Right atrium auricular region (tissue), 2 donors: ENCODE data around the gene LRRFIP1. TPM values are rescaled to one million over a fixed set of nuclear protein-coding genes. Genes with fewer than 3 reads are reported as not detected.
A peak's percentile ranks its signal among the peaks of the same experiment; 100 is the strongest.
"Not testable (repeated sequence)": the region's sequence is repeated elsewhere in the genome, so short reads cannot be mapped to it uniquely, and the experiment has no call there.

Experiments used
- DNase-seq: peaks from one replicate; pipeline ENCODE4 v3.0.0-alpha.2; 2019; ENCODE audit warnings: low spot score
- H3K27ac ChIP-seq, 2 donors: fragments of 200-600 bp; sonication (generic); 1 replicate in 1 of 2; 2 replicates in 1 of 2; pipeline ENCODE4 v1.5.1; 2016 to 2019
- H3K27me3 ChIP-seq, 2 donors: fragments of 200-600 bp; sonication (generic); one replicate each; pipeline versions ENCODE4 v1.5.1 to v1.6.0; 2017 to 2019
- H3K36me3 ChIP-seq: fragments of 200-600 bp; sonication (generic); one replicate; pipeline ENCODE4 v1.5.1; 2016
- H3K4me1 ChIP-seq, 2 donors: fragments of 200-600 bp; sonication (generic); one replicate each; pipeline versions ENCODE4 v1.5.1 to v1.6.0; 2017 to 2019
- H3K4me3 ChIP-seq, 2 donors: fragments of 200-600 bp; sonication (generic); 1 replicate in 1 of 2; 2 replicates in 1 of 2; pipeline ENCODE4 v1.5.1; 2017 to 2019; ENCODE audit warnings: mild to moderate bottlenecking in 1 of 2, moderate library complexity in 1 of 2
- H3K9me3 ChIP-seq, 2 donors: fragments of 200-600 bp; sonication (generic); one replicate each; pipeline ENCODE4 v1.5.1; 2019
- CTCF ChIP-seq, 2 donors: fragments of 200-600 bp; sonication (generic); IDR thresholded peaks; one replicate each; pipeline ENCODE4 v1.5.1; 2019; ENCODE audit warnings: antibody characterized with exemption in 2 of 2
- total RNA-seq, 2 donors: library from RNA; depleted of rRNA; stranded (reverse); fragments of >200 nt; gene quantifications; one replicate each; pipeline ENCODE4 v1.1.0, GENCODE V29; 2016

Gene LRRFIP1
- total RNA-seq, 2 donors from 2014 or later: 71.2 to 88.5 TPM

- H3K4me1 ChIP-seq: peaks cover 0 to 33% of the 10 kb centered on the region in 2 donors
- no peak overlapping the region for H3K4me3 ChIP-seq
- peak in 1 of 2 donors; percentile 38 for TF ChIP-seq CTCF (IDR thresholded peaks at IDR 0.05)
- H3K36me3 ChIP-seq: no peaks in the 10 kb centered on the region
- H3K27ac ChIP-seq: no peak overlapping the region
- H3K9me3 ChIP-seq: no peaks in the 10 kb centered on the region
- no peak for DNase-seq
- no peaks in the 10 kb centered on the region for H3K27me3 ChIP-seq
Measured at GRCh38 chr2:237604960-237605359, 22.4 kb upstream of the LRRFIP1 start.

GRCh38 chr2:237606522-237606921 lies 20.9 kb upstream of the LRRFIP1 start:
- peaks cover 0 to 20% of the 10 kb centered on the region in 2 donors for H3K4me1 ChIP-seq
- DNase-seq, H3K4me3 ChIP-seq, H3K27ac ChIP-seq, H3K27me3 ChIP-seq, H3K36me3 ChIP-seq, H3K9me3 ChIP-seq: not testable (repeated sequence)

GRCh38 chr2:237612527-237613357 lies 14.6 kb upstream of the LRRFIP1 start:
- H3K27me3 ChIP-seq: no peaks in the 10 kb centered on the region
- H3K4me3 ChIP-seq: no peak overlapping the region
- H3K9me3 ChIP-seq: no peaks in the 10 kb centered on the region
- H3K27ac ChIP-seq: no peak overlapping the region
- no peak for TF ChIP-seq CTCF (IDR thresholded peaks at IDR 0.05)
- no peaks in the 10 kb centered on the region for H3K36me3 ChIP-seq
- no peak for DNase-seq
- H3K4me1 ChIP-seq: peaks cover 0 to 35% of the 10 kb centered on the region in 2 donors

- Histone ChIP-seq H3K9me3 (no peaks in the 10 kb centered on the region), H3K36me3 (no peaks in the 10 kb centered on the region), H3K4me1 (peaks cover 0 to 36% of the 10 kb centered on the region in 2 donors), H3K27ac (no peak overlapping the region), H3K27me3 (no peaks in the 10 kb centered on the region), H3K4me3 (no peak overlapping the region)
- no peak for DNase-seq
- TF ChIP-seq CTCF (IDR thresholded peaks at IDR 0.05): no peak
Measured at GRCh38 chr2:237613679-237614078, 13.7 kb upstream of the LRRFIP1 start.

- peaks cover 0 to 36% of the 10 kb centered on the region in 2 donors for H3K4me1 ChIP-seq
- H3K27me3 ChIP-seq: no peaks in the 10 kb centered on the region
Measured at GRCh38 chr2:237614151-237614720, 13.2 kb upstream of the LRRFIP1 start.

More at GRCh38 chr2:237614151-237614720, 13.2 kb upstream of the LRRFIP1 start:
- no peak for DNase-seq
- Histone ChIP-seq H3K4me3 (no peak overlapping the region), H3K9me3 (no peaks in the 10 kb centered on the region), H3K27ac (no peak overlapping the region), H3K36me3 (no peaks in the 10 kb centered on the region)
- TF ChIP-seq CTCF (IDR thresholded peaks at IDR 0.05): no peak
